Hematopoietic multipotent progenitor cell treated with erythropoietin and hydrocortisone succinate and interleukin-3 and kit ligand, for 15 days (in vitro differentiated cells): ENCODE data around the gene CELF4.
A peak's percentile ranks its signal among the peaks of the same experiment; 100 is the strongest.

ENCODE experiments used
- DNase-seq: peaks from one replicate; pipeline ENCODE4 v3.0.0-alpha.2; 2015; ENCODE audit warnings: low spot score

CELF4 gene

DNA sequence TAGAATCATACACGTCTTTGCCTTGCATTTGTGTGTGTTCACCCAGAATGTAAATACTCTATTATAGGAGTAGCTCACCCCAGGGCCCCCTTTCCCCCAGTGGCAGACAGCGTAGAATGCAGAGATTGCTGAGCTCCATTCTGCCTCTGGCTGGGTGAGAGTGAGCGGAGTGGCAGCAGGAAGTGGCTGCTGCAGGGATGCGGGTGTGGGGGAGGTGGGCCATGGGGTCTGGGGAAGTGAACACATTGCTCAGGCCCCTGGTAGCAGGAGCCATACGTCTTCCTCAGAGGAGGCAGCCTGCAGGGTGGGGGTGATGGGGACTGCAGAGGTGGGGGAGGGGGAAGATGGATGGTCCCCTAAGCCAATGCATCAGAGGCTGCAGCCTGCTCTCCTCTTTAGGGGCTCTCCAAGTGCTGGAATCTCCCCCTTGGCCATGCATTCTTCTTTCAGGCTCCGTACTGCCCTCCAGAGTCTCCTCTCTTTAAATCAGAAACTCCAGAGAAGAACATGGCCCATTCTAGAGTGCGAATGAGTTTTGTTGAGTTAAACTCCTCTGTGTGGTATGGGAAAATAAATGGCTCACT, 72.2 kb downstream of the CELF4 start:
- DNase-seq: no peak

DNA sequence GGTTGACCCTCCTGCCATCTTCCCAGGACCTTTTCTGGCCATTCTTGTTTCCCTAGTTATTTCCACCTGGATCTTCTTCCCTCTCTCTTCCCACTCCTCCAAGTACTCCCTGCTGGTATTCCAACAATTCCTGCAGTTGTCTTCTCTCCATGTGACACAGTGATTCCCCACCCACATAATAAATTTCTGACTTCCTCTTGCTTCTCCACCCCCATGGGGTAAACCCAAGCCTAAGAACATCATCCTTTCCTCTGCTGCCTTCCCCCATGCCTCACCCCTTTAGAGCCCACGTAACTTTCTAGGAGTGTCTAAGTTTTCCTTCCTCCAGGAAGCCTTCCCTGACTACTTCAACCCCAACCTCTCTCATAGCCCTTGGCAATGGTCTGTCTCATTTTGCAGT, 72.6 kb downstream of the CELF4 start:
- DNase-seq: no peak

DNA sequence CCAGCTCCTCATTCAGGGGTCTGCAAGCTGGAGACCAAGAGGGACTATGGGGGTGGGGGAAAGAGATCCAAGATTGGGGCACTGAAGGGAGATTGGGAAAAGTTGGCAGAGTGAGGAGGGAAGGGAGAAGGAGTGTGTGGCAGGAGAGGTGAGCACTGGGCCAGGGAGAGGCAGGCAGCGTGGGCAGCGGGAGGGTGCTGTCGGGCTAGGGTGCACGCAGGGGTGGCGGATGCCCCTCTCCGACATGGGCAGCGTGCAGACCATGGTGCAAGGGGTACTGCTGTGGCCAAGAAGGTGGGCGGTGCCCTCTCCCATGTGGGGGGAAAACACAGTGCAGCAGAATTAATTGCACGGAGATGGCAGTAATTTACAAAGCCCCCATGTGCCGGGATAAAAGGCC, 74.1 kb downstream of the CELF4 start:
- DNase-seq: no peak

DNA sequence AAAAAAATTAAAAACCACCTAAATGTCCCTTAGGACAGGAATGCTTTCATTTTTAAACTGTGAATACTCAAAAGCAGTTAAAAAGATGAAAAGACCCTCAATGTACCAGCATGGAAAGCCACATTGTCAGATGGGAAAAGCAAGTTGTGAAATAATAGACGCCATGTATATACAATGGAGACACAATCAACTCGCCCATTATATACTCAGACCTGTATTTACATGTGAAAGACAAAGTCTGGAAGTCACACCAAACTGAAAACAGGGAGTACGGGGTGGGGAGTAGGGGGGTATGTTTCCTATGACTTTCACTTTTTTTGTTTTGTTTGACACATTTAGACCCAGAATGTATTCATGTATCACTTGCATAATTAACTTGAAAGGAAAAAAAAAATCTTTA, 75.6 kb downstream of the CELF4 start:
- no peak for DNase-seq

DNA sequence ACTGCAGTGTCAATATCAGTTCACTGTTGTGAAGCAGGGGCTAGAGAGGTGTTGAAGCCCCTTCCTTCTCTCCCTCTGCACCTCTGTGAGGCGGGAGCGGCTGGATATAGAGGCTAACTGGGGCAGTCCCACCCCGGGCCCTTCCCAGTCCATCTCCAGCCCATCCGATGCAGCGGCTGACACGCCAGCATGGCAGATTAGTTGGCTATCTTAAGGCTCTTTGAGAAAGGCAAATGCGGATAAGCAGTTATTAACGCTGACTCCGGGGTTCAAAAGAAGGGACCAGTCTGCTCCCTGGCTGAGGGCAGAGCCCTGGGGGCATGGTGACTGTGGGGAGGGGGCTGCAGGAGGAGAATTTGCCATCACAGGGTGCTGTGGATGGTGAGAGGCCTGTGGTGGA, 76.6 kb downstream of the CELF4 start:
- DNase-seq: no peak

DNA sequence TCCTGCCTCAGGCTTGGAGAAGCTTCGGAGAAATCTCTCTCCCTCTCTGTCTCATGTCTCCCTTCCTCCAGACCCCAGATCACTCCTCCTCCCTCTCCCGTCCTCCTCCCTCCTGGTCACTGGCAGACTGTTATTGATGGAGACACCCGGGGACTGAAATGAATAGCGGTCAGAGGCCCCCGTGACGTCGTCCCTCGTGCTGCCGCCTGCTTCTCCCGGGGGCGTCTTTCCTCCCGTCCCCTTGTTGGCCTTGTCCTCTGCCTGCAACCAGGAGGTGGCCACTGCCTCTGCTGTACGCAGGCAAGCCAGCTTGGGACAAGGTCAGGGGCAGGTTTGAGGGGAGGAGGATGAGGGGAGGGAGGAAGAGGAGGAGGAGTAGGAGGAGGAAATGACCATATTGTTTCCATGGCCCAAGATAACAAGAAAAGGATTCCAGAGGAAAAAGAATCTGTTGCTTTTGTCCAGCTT, 78.2 kb downstream of the CELF4 start:
- no peak for DNase-seq

DNA sequence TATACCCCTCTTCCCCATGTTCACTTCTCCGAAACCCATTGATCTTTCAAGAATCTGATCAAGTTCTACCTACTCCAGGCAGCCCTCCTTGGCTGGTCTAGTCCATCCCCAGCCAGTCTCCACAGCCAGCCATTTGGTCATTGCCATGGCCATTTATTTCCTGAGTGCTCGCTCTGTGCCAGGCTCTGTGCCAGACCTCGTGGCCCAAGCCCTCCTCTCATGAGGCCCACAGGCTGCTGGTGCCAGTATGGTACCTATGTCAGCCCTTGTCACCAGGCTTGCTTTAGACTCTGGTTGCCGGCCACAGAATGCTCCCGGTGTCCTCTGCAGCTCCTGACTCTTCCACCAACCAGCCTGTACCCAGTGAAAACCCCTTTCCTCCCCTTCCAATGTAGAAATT, 78.8 kb downstream of the CELF4 start:
- DNase-seq: no peak

DNA sequence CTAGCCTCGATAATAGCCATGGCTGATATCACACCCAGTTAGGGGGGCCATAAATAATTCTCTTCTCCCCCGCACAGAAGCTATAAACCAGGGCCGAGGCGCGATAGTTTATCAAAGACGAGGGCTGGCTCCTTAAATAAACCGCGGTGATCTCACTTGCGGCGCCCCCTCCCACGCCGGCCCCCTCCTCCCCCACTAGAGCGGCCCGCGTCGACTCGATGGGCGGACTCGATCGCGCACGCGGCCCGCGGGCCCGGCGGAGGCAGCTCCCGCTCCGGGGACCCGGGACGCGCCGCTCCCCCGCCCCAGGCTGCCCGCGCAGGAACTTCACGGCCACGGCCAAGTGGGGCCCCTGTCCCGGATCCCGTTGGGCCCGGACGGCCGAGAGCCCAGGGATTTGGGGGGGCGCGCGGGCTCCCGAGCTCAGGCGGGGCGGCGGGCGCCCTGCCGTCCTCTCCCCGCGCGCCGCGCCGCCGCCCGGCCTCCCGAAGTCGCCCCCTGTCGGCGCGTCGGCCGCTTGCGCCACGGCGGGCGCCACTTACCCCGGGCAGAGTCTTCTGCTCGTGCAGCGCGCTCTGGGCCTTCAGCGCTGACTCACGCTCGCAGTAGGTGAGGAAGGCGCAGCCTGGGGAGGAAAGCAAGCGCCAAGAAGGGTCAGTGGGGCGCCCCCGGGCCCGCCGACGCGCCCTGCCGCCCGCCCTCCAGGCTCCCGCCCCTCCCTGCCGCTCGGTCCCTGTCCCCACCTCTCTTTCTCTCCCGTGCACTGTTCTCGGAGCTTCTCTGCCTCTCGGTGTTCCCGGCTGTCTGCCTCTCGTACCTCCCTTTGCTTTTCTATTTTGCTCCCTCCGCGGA, 80.4 kb downstream of the CELF4 start:
- DNase-seq: no peak

DNA sequence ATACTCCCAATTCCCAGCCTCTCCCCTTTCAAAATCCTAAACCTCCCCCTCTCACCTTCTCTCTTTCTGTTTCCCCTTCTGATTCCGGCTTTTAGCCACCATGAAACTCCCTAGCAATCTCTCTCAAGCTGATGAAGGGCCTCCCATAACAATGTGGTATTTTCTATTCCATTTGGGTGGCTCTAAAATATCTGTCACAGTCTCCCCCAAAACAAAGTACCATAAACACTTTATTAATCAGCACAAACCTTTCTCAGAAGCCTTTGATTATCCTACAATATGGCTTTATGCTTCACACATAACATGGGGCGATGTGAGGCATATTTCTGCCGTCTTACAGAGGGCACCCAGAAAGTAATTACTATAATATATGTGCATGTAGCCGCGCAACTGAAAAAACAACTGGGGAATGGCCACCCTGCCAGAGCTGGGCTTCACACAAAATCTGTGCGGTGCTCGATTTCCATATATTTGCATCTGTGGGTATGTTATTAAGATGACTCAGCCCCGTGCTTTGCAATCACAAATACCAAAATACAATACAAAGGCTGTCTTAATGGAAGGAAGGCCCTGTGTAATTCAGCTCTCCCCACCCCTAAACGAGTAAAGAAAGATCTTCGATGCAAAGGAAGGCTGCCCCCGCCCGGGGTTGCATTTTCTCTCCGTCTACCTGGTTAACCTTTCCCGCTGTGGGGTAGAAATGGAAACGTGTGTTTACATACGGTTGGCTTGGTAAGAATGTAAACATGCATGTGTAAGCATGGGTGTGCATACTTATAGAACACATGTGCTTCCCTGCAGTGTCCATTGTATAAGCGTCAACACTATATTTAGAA, 81.4 kb downstream of the CELF4 start:
- DNase-seq: no peak

DNA sequence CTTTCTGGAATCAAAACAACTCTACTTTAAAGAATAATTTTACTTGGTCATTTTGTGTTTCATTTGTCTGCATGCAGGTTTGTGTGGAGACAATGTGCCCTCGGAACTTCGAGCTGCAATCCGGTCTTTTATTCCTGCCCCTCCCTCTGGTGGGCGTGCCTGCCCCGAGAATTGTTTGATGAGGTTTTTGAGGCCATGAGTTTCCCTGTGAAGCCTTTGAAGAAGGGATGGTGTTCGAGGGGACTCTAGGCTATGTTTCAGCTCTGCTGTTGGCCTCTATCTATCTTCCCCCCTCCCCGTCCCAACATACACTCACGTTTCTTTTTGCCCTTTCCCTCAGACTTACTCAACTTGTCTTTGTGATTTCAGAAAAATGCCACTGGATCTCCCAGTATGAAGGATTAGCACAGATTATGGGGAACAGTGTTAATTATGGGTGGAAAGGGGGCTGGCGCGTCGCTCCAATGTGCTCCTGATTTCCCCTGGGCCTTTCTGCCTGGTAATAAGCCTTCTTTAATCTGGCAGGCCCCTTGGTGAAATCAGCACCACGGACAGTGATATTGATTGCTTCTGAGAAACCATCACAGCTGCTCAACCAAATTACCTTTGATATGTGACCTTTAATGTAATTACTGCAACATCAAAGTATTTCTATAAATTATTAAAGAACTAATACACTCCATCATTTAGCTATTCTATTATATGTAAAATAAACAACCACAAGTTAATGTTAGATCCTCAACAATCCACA, 82.2 kb downstream of the CELF4 start:
- DNase-seq: no peak

DNA sequence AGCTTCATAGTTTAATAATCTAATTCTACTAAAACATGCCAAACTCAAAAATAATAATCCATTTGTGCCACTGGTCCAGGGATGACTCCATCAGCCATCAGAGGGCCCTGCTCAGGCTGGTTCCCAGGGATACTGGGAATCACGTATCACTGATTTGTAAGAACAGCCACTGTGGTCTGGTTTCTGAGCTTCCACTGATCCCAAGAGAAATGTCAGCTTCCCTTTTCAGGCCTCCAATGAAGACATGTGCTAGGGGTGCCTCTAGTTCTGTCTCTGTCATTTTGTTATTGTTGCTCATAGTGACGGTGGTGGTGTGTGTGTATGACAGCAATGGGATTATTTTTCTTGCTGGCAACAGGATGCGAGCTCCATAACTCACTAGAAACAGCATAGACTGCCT, 83.2 kb downstream of the CELF4 start:
- no peak for DNase-seq

DNA sequence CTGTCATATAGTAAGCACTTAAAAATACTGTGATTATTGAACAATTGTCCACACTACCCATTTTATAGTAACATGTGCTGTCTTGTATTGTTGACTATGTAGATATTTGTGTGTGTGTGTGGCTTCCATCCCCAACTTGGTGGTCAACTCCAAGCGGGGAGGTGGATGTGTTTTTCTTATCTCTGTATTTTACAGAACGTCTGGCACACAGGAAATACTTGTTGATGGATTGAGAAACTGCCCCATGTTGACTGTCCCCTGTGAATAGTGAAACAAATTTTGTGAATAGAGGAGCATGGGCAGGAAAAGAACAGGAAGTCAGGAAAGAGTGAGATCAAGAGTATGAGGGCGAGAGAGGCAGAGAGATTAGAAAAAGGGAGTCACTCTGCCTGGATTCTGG, 83.6 kb downstream of the CELF4 start:
- DNase-seq: no peak

DNA sequence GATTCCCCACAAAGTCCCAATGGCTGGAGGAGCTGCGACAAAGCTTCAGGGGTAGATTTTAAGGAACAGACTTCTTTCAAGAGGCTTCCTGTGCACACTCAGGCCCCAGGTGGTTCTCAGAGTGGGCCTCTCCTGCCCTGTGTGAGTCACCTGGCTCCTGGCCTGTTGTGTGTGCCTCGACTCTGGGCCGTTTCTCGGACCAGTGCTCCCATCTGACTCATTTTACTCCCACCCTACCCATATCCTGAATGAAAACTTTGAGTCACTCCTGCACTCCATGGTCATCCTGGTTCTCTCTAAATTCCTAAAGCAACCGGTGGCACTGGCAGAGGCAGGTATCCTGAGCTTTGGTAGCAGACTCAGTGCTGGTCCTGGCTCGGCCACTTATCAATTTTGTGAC, 84.1 kb downstream of the CELF4 start:
- no peak for DNase-seq

DNA sequence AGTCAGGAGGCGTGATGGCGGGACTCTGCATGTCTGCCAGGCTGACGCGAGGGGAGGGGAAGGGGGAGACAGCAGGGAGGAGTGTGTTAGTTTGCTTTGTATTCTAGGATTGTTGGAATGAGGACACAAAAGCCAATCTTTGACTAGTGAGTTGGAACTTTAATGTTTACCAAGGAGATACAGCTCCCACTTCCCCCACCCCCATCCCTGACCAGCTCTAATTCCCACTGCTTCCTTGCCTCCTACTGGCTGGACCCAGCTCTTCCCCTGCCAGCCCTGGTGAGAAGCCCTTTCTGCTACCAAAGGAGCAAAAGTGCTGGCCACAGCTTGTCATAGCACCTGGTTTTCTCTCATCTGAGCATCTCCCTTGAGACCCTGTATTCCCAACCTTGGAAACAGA, 84.5 kb downstream of the CELF4 start:
- DNase-seq: no peak

DNA sequence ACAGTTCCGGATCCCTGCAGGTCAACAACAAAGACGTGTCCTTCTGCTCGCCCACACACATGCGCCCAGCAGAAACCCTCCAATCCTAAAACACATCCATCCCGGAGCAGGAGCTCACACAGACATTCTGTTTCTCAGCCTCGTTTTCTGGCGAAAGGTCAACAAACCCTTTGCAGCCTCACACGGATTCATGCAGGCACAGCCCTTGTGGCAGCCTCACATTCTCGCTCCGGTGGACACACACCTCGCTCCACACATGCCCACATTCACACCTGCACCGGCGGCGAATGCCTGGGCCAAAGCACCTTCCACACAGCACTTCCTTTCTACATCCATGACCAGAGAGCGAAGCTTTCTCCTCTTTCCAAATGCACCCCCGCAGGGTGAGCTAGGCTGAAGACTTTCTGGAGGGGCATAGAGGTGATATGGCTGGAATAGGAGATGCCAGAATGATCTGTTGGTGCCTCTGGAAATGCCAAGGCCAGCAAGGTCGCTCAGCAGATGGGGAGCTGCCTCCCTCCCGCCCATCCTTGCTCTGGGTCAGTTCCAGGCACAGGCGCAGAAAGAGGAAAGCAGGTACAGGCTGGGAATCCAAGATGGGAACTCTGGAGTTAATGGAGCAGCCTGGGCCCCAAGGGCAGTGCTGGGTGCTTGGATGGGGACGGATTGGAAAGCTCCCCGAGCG, 88.8 kb downstream of the CELF4 start:
- no peak for DNase-seq

DNA sequence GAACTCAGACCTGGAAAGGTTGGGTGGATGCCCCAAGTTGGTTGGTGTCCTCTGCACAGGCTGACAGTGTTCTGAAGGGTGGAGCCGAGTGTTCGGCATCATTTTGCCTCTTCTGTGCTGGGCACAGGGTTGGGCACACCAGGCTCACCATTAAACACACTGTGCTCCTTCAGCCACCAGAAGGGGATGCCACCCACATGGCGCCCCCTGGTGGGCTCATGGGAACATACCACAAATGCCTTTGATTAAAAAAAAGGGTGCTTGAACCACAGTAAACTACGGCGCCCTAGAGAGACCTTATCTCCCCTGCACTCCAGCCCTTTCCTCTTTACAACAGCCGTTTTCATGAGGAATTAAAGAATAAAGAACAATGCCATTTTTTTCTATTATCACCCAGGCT, 89.4 kb downstream of the CELF4 start:
- peak; percentile 46 for DNase-seq

DNA sequence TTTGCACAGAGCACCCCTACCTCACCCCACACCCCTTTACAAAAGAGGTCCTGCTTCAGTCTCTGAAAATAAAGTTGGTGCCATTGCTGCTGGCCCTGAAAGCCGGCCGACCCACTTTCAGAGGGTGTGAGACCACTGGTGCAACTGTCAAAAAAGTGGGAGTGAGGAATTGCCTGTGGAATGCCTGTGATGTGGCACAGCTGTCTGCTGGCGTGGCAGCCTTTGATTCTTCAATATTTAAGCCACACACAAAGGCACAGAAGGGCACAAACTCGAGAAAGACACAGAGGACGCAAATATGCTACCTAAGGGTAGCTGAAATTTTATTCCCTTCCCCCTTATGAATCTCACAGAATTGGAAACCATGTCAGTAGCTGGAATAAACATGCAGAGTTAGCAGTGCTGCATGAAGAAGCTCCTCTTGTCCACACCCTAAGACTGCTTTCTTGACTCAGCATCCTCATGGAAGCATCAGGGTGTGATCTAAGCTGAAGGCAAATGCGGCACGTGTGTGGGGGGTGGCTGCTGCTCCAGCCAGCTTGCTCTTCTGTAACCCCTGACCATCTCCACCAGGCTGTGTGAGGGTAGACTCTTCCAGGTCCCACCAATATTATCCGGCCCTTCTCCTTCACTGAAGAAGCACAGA, 92.3 kb downstream of the CELF4 start:
- DNase-seq: no peak

DNA sequence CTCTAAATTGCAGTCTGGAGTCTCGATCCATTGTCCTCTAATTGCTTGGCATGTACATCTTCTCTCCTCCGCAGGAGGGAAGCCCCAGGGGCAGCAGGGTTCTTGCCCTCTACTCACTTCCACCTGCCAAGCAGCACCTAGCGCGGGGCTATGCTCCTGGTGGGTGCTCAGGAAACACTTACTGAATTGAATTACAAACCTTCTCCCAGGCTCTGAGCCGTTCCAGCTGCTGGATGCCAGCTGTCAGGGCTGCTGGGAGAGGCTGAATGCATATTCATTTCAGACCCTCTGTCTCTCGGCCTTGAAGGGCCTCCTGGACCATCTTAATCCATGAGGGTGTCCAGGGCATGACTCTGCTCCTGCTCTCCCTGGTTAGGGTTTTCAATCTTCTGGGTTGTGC, 94.0 kb downstream of the CELF4 start:
- no peak for DNase-seq

DNA sequence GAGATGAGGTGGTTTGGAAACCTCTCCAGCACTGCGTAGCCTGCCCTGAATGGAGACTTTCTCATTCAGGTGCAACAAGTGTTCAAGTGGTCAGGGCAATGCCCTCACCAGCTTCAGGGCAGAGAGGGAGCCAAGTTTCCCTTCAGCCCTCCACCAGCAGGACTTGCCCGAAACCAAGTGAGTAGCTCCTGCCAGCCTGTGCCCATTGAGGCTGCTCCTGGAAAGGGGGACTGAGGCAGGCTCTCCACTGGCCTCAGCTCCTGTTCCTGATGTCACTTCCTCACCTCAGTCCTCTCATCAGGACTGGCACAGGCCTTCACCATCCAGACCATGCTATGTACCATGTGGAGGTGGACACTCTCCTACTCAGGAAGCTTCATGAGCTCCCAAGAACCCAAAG, 94.6 kb downstream of the CELF4 start:
- DNase-seq: no peak

DNA sequence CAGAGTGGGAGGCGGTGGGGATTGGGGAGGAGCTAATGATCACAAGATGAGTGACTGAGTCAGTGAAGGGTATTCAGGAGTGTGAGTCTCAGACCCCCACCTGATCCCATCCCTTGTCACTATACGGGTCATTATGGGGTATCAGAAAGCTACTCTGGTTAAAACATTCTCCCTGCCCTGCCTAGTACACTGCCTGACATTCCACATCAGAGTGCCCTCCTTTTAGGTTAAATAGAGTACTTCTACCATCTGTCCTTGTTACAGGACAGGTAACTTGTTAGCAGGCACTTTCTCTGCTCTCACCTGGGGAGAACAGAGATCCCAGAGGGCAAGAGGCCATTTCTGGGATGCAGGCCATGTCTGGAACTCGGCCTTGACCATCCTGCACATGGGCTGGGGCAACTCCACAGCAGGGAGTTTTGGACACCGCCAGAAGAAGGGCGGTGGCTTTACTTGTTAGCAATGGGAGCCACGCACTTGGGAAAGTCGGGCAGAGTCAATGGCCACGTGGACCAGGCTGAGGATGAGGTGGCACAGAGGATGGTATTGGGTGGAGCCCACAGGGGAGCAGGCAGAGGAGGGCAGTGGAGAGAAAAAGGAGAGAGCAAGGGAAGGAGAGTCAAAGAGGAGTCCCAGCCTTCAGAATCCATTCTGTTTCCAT, 98.5 kb downstream of the CELF4 start:
- no peak for DNase-seq

DNA sequence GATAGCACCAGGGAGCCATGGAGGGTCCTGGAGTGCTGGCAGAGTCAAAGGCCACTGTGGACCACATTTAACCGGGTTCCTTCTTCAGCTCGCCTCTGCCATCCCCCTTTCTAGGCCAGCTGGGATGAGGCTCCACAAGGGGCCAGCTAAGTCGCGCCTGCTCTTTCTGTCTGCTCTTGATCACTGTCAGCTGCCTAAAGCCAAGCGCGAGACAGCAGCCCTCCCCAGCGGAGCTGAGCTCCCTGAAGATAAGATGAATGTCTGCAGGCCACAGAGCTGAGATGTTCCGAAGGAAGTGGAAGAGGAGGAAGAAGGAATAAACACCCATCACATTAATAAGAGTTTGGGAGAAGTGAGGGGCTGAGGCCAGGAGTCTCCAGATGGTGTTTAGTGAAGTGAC, 99.6 kb downstream of the CELF4 start:
- DNase-seq: no peak
